TTC549 (cell line): ENCODE measurements around the gene SERPING1.

Source experiments
- FAIRE-seq: peaks from 2 replicates; lab custom pipeline; 2012; peaks lifted over from hg19 to GRCh38; lab: Jason Lieb, UNC

Gene SERPING1

DNA sequence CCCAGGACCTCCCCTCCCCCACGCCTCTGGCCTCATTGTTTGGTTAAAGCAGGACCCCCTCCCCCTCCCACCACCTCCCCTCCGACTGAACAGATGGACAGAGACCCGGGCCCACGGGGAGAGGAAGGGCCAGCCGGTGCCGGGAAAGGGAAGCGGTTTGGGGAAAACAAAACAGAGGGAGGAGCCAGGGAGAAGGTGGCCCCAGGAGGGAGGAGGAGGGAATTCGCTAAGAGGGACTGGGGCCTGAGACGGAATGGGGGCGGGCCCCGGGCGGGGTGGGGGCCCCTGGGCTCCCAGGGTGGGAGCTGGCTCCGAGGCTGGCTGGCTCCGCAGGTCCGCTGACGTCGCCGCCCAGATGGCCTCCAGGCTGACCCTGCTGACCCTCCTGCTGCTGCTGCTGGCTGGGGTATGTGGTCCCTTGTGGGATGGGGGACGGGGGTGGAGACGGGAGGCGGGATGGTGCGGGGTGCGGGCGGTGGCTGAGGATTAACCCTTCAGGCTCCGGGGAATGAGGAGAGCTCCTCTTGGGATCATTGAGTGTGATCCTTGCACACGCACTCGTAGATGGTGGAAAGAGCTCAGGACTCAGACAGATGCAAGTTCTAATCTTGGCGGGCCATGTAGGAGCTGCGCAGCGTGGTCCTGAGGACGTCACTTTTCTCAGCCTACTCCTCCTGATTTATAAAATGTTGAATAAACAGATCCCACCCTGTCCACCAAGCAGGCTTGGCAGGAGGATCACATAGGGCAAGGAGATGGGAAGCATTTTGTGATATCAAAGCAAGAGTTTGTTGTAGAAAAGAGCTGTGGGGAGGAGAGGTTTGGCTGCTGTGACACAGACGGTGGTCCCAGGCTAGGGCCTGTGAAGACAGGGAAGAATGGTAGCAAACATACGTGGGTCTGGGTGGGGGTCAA lies 688 bp downstream of the SERPING1 start:
- FAIRE-seq, result no peak

DNA sequence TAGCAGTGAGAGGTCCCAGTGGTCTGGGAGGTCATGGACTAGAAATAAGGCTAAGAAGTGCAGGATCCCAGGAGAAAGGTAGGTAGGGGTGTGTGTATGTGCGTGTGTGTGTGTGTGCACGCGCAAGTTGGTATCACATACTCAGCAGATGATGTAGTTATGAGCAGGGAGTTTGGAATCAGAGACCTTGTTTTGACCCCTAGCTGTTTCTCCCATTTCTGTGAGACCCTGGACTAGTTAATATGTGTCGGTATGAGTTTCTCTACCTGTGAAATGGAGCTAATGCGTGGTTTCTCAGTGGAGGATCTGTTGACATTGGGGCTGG lies 1.3 kb downstream of the SERPING1 start:
- FAIRE-seq, result no peak

DNA sequence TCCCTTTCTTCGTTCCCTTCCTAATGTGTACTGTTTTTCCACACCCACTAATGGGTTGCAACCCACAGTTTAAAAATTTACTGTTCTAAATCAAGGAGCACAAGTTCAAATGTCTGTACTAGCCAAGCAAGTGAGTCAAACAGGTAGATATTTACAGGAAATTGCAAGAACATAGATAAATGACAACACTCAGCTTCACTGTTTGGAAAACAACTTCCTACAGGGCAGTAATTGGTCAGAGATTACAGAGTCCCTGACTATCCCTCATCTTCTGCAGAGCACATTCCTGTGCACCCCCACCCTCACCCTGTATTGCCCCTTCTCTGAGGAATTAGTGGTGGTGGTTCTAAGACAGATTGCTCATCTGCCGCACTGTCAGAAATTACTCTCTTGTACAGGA lies 1.9 kb downstream of the SERPING1 start:
- FAIRE-seq, result no peak

DNA sequence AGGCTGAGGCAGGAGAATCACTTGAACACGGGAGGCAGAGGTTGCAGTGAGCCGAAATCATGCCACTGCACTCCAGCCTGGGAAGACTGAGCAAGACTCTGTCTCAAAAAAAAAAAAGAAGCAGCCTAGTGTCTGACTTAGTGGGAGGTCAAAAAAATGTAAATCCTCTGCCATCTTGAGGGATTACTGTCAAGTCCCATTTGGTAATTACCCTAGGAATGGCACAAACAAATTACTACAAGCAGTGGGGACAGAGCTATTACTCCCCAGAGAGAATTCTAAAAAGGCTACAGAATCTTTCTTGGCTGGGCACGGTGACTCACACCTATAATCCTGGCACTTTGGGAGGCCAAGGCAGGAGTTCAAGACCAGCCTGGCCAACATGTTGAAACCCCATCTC lies 3.8 kb downstream of the SERPING1 start:
- no peak for FAIRE-seq

DNA sequence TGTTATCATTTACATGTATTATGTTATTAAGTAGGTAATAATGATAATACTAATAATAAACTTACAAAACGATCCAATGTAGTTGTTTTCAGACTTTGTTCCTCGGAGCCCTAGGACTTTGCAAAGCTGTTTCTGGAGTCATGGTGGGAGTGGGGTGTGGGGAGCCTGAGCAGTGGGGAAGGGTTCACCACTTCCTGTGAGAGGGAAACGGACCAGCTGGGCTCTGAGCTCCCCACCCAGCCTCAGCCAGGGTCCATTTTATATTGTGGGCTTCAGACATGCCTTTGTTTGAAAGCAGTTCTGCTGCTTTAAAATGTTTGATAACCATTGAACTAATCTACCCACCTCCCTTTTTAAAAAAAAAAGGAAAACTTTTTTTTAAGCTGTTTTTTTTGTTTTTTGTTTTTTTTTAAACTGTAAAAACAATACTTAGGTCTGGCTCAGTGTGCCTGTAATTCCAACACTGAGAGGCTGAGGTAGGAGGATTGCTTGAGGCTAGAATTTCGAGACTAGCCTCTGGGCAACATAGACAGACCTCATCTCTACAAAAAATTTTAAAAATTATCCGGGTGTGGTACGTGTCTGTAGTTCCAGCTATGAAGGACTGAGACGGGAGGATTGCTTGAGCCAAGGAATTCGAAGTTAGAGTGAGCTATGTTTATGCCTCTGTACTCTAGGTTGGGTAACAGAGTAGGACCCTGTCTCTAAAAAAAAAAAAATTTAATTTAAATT lies 7.0 kb downstream of the SERPING1 start:
- no peak for FAIRE-seq

DNA sequence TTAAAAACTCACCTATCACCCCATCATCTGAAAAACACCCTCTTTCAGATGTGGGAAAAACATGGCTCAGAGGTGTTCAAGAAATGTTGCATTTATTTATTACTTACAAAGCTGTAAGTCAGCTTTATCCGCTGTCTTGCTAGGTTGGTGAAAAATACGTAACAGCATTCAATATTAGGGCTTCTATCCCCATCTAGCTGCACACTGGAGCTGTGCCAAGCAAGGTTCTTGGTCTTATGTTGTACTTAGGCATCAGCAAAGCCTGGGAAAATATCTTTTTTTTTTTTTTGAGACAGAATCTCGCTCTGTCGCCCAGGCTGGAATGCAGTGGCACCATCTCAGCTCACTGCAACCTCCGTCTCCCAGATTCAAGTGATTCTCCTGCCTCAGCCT lies 7.5 kb downstream of the SERPING1 start:
- no peak for FAIRE-seq

DNA sequence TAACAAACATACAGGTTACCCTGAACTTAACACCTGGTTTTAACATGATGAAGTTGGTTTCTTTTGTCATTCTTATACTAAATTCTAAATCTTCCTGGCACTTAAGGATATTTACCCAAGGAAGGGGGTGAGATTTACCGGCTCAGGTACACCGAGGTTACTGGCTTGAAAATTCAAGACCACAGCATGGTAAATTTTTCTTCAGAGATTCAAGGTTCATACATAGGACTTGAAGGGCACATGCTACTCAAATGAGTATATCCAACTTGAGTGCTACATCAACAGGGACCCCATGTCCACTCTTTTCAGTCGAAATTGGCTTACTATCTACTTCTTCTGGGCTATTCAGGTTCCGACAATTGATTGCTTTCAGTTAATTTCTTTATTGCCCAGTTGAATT lies 12.7 kb downstream of the SERPING1 start:
- no peak for FAIRE-seq

DNA sequence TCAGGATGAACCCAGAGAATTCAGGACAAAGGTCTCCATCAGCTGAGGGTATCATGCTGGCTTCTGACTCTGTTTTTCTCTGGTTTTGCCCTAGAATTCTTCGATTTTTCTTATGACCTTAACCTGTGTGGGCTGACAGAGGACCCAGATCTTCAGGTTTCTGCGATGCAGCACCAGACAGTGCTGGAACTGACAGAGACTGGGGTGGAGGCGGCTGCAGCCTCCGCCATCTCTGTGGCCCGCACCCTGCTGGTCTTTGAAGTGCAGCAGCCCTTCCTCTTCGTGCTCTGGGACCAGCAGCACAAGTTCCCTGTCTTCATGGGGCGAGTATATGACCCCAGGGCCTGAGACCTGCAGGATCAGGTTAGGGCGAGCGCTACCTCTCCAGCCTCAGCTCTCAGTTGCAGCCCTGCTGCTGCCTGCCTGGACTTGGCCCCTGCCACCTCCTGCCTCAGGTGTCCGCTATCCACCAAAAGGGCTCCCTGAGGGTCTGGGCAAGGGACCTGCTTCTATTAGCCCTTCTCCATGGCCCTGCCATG lies 16.8 kb downstream of the SERPING1 start:
- FAIRE-seq, result no peak

DNA sequence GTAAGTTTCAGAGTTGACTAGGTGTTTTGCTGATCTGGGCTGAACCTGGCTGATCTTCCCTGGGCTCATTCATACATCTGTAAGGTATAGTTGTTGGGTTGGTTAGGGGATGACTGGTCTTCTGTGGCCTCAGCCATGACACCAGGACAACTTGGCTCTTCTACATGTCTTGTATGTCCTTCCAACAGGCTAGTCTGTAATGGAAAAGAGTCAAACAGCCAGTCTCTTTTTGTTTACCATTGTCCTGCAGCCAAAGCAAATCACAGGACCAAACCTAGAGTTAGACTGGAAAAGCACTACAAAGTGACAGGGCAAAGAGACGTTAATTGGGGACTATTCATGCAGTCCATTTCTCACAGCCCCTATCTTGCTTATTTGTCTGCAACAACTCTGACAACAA lies 17.8 kb downstream of the SERPING1 start:
- FAIRE-seq, result no peak

DNA sequence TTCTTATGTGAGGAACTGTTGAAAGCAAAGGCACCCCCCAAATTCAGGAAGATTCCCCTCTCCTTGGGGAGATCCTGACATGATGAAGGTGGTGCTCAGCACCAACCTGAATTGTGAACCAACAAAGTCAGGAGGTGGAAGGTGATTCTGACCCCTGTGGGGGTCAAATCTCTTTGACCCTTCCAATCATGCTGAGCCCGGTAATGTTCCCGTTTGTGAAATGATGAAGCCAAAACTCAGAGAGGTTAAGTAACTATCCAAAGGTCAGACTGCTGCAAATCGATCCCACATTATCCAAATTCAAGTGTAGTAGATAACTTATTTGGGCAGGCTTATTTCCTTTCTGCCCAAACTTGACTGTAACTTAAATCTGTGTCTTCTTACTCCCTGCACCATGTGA lies 19.1 kb downstream of the SERPING1 start:
- FAIRE-seq, result no peak

DNA sequence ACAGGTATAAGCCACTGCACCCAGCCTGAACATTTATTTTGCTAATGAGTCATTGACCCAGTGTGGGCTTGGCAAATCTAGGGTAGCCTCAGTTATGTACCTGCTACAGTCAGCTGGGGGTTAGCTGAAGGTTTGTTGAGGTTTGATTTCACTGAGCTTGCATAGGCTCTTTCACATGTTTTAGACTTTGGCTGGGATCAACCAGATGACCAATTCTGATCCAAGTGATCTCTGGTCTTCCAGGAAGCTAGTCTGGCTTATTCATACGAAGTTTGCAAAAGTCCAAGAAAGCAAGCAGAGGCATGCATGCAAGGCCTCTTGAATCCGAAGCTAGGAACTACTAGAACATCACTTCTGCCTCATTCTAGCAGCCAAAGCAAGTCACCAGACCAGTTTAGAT lies 21.0 kb downstream of the SERPING1 start:
- FAIRE-seq, result no peak

DNA sequence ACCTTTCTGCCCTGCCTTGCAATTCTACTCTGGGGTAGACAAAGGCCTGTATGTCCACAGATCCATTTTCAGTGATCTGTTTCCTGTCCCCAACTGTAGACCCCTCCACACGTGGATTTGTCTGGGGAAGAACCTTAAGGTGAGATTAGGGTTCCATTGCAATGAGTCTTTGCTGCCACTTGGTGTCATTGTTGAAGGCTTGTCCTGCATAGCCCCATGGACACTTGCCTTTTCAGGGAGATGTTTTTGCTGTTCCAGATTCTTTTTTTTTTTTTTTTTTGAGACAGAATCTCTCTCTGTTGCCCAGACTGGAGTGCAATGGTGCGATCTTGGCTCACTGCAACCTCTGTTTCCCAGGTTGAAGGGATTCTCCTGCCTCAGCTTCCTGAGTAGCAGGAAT lies 21.8 kb downstream of the SERPING1 start:
- no peak for FAIRE-seq

DNA sequence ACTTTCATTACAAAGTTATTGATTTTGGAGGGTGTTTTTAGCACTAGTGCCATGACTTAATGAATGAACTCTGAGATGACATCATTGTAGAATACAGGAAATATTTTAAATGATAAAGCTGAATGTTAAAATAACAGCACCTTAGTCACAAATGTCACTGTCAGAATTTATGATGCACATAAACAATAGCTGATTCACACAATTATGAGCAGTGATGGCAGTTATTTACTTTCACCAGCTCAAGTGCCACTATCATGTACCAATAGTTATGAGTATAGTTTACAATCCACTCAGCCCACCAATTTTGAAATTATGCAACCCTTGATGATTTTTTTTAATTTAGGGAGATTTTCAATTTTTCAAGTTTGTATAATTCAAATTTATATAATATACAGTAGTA lies 23.0 kb downstream of the SERPING1 start:
- FAIRE-seq, result no peak

DNA sequence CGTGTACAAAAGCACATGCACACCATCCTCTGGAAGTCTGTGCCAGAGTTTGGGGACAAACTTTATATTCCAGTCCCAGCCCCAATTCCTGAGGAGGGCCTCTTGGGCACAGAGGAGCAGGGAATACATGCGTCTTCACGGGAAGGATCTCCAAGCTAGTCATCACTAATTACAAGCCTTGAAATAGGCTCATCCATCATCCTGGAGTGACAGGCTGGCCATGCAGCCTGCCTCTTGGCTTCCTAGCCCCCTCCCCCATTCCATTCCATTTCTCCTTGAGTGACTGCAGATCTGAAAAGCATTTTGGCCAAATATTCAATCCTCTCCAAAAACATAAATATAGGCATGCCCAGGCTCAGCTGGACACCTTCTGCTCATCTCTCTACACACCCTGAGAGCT lies 24.8 kb downstream of the SERPING1 start:
- FAIRE-seq, result no peak

DNA sequence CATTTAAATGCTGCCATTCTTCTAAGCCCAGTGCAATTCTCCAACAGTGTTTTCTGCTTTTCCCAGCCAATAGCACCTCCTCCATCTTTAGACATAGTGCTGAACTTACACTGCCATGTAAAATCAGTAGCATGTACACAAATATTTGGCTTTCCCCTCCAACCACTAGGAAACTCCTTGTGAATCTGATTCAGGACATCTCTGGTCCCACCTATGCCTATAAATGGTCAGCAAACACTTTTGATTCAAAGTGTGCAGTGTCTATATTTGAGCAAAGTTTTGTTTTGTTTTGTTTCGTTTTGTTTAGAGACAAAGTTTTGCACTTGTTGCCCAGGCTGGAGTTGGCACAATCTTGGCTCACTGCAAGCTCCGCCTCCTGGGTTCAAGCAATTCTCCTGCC lies 27.4 kb downstream of the SERPING1 start:
- no peak for FAIRE-seq

DNA sequence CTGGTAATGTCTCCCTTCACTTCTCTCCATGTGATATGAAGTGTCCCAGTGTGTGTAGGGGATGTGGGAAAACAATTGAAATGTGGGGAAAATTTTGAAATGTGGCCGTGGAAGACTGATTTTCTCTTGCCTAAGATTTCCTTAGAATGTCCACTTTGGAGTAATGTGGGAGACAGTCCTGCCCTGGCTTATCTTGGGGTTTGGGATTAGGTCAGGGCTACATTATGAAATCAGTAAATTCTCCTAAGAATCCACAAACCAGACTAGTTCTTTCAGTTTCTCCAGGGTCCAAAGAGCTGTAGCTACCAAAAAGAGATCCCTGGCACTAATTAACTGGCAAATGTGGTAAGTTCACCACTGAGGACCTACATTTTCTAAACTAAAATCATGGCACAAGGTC lies 29.4 kb downstream of the SERPING1 start:
- no peak for FAIRE-seq

DNA sequence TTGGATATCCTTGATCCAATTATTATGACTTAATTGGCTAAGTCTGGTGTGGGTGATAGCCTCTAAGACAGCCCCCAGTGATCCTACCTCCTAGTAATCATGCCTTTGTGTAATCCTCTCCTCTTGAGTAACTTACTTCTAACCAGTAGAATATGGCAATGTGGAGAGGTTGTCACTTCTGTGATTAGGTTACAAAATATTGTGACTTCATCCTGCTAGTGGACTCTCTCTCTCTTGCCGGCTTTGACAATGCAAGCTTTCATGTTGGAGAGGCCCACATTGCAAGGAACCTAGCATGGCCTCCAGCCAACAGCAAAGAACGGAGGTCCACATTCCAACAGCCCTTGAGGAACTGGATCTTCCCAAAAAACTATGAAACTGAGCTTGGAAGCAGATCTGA lies 32.7 kb downstream of the SERPING1 start:
- no peak for FAIRE-seq

DNA sequence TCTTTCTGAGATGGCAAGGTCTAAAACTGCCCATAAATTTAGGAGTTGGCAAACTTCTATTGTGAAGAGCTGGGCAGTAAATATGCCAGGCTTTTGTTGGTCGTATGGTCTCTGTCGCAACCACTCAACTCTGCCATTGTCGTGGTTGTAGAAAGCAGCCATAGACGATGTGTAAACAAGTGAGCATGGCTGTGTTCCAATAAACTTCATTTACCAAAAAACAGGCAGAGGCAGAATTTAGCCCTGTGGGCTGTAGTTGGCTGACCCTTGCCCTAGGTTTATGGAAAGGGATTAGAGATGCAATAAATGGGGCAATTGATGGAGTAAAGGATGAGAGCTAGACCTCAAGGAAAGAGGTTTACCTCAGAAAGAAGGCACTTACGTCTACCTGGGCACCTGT lies 34.6 kb downstream of the SERPING1 start:
- no peak for FAIRE-seq

DNA sequence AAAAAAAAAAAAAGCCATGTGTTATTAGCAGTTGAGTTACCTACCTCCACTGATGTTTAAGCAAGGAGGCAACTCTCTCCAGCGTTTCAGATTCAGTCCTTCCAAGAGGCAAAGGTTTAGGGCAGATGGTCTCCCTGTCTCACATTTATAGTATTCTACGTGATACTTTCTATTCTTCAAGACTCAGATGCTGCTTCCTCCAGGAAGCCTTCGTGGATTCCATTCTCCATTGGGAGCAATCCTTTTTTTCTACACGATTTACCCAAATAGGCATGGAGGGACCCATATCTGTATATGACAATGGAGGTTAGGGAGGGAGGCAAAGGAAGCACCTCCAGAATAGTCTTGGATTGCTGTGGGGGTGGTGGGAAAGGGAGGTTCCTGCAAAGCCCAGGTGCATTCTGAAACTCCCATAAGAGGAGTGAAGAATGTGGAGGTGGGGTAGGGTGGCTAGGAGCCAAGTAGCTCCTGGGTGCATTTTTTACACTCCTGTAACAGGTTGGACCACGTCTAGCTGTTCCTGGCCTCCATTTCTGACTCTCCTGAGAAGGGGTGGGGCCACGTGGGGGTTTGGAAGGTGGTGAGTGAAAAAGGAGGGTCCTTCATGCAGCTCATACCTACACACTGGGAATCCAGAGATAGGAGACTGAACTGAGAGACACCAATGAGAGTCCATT lies 36.0 kb downstream of the SERPING1 start:
- no peak for FAIRE-seq

DNA sequence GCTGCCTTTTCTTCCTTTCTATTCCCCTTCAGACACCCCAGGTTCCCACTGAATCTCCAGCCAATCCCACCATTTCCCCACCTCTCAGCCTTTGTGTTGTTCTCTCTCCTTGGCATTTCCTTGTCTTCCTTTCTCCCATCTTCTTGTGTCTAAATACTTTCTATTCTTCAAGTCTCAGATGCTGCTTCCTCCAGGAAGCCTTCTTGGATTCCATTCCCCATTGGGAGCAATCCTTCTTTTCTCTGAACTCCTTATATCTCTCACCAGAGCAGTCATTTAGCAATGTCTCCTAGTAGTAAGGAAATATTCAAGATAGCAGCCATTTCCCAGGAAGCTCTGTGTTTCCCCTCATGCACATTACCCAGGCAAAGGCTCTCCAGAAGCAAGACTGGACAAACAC lies 36.8 kb downstream of the SERPING1 start:
- no peak for FAIRE-seq

DNA sequence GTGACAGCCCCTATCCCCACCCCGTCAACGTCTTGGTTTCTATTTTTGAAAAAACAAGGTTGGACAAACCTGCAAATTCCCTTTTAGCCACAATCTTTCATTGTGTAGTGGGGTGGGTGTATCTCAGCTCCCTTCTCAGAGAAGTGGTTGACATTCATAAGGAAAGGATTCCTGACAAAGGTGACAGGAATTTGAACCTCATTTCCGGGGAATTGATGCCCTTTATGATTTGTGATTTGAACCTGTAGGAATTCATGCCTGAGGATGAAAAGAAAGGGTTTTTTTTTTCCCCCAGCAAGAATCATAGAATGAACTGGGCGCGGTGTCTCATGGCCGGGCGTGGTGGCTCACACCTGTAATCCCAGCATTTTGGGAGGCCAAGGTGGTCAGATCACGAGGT lies 37.8 kb downstream of the SERPING1 start:
- no peak for FAIRE-seq

DNA sequence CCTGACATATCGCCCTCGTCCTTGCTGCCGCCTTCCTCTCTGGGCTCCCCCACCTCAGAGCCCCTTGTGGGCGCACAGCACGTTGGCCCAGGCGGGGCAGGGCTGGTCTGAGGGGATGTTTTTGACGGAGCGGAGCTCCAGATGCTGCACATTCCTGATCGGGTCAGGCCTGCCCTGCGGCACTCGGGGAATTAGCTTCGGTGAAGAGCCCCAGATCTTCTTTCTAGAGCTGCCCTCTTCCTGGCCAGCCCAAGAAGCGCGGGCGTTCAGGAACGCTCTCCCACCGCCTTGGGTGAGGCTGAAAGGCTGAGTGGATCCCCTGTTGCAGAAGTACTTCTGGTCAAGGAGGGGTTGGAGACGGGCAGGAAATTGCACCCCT lies 40.1 kb downstream of the SERPING1 start:
- no peak for FAIRE-seq
